GM12865 (cell line): ENCODE results near the gene TSPEAR.
"Not testable (repeated sequence)": the region's sequence is repeated elsewhere in the genome, so short reads cannot be mapped to it uniquely, and the experiment has no call there.

ENCODE experiments used
- DNase-seq: peaks from one replicate; pipeline ENCODE4 v3.0.0; 2010; ENCODE audit warnings: low read depth
- H3K4me3 ChIP-seq: 2 replicates; pipeline ENCODE4 v1.5.1; 2011; ENCODE audit warnings: mild to moderate bottlenecking, low read depth, low read length, control low read depth
- TF ChIP-seq, protein P1 (sequence below): IDR thresholded peaks from 2 replicates; pipeline ENCODE4 v1.5.1; 2011; ENCODE audit warnings: low read length, control low read depth, low read depth, inconsistent platforms; ENCODE audit not compliant: insufficient read depth; ENCODE audit errors: missing control alignments

Gene TSPEAR

DNA sequence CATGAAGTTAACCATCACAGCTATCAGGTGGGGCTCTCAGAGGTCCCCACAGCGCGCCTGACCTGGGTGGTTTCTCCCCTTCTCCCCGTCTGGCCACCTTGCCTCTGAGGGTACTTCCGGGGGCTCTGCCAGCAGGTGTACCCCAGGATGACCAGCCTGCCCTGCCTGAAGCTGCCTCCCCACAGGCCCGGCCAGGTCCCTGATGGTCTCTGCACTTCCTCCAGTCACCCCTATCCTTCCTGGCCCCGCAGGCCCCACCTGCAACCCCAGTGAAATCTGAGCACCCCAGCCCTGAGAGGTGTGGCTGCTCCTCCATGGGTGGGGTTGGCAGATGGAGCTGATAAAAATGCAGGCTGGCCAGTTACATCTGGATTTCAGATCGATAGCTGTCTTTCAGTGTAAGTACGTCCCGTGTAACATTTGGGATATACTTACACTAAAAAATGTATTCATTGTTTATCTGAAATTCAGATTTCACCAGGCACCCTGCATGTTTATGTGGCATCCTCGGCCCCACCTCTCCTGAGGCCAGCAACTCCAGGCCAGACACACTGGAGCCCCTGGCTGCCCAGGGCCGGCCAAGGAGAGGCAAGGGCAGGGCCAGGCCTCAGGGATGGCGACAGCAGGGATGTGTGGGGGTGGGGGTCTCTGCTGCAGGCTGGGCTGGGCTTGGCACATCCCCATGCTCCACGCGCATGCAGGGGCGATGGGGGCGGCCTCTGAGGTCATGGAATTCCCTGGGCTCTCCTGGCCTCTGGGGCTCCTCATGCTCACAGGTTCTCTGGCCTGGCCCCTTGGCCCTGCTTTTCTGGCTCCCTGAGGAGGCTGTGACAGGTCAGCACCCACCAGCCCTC lies 230.9 kb downstream of the TSPEAR start:
- no peak for DNase-seq
- TF ChIP-seq, protein P1, sequence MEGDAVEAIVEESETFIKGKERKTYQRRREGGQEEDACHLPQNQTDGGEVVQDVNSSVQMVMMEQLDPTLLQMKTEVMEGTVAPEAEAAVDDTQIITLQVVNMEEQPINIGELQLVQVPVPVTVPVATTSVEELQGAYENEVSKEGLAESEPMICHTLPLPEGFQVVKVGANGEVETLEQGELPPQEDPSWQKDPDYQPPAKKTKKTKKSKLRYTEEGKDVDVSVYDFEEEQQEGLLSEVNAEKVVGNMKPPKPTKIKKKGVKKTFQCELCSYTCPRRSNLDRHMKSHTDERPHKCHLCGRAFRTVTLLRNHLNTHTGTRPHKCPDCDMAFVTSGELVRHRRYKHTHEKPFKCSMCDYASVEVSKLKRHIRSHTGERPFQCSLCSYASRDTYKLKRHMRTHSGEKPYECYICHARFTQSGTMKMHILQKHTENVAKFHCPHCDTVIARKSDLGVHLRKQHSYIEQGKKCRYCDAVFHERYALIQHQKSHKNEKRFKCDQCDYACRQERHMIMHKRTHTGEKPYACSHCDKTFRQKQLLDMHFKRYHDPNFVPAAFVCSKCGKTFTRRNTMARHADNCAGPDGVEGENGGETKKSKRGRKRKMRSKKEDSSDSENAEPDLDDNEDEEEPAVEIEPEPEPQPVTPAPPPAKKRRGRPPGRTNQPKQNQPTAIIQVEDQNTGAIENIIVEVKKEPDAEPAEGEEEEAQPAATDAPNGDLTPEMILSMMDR, result no peak
- no peak overlapping the region for H3K4me3 ChIP-seq

- not testable (repeated sequence) for H3K4me3 ChIP-seq
- peak; percentile 47 for DNase-seq
- TF ChIP-seq, protein P1, result peak; percentile 52
Measured at GRCh38 chr21:44479556-44480199, 231.7 kb downstream of the TSPEAR start.

GRCh38 chr21:44478801-44479167 lies 232.6 kb downstream of the TSPEAR start:
- no peak overlapping the region for H3K4me3 ChIP-seq
- TF ChIP-seq, protein P1, result no peak
- DNase-seq, result no peak

GRCh38 chr21:44478124-44478800 lies 233.1 kb downstream of the TSPEAR start:
- no peak overlapping the region for H3K4me3 ChIP-seq
- DNase-seq, result no peak
- TF ChIP-seq, protein P1, result no peak

- DNase-seq, result no peak
- TF ChIP-seq, protein P1, result no peak
- no peak overlapping the region for H3K4me3 ChIP-seq
Measured at GRCh38 chr21:44477712-44478111, 233.7 kb downstream of the TSPEAR start.

DNA sequence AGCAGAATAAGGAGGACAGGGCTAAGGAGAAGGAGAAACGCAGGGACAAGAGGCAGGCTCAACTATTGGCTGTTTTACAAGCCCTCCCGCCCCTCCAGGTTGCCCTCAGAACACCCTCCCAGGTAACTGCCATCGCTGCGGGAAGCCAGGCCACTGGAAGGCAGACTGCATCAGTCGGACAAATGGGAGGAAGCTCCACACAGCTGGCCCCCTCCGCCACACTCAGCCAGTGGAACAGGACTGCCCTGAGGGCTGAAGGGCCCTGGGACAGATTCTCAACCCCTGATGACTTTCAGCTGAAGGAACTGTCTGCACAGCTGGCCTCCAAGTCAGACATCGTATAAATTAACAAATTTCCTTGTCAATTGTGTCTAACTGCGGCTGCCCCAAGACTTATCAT lies 234.2 kb downstream of the TSPEAR start:
- TF ChIP-seq, protein P1, result no peak
- H3K4me3 ChIP-seq, result no peak overlapping the region
- DNase-seq, result no peak
